ENCODE data around the gene KLHL12.
A peak's percentile ranks its signal among the peaks of the same experiment; 100 is the strongest.

Gene KLHL12

GRCh38 chr1:202926581-202927491, at the start of gene KLHL12:
TSS of gene KLHL12 (minus strand) at chr1:202927234. CDS start at chr1:202925162, 2,072 bp downstream.
- DNase-seq = peak; percentile 95 to 96

- no peak for DNase-seq
Observed at GRCh38 chr1:202976633-202977032, 49.6 kb upstream of the KLHL12 start.

GRCh38 chr1:202974856-202975255, 47.8 kb upstream of the KLHL12 start:
- no peak for DNase-seq

- DNase-seq = no peak
Observed at GRCh38 chr1:202972046-202972445, 45.0 kb upstream of the KLHL12 start.

GRCh38 chr1:202968895-202969295, 41.9 kb upstream of the KLHL12 start:
- DNase-seq = peak in 1 of 2 donors; percentile 16

GRCh38 chr1:202968351-202968750, 41.3 kb upstream of the KLHL12 start:
- DNase-seq = no peak

- peak in 1 of 2 donors; percentile 2 for DNase-seq
Observed at GRCh38 chr1:202967684-202968281, 40.7 kb upstream of the KLHL12 start.

GRCh38 chr1:202966006-202966898, 39.2 kb upstream of the KLHL12 start:
- peak in 1 of 2 donors; percentile 21 for DNase-seq

- DNase-seq = no peak
Observed at GRCh38 chr1:202965422-202965821, 38.4 kb upstream of the KLHL12 start.

GRCh38 chr1:202964791-202965410, 37.9 kb upstream of the KLHL12 start:
- DNase-seq = no peak

GRCh38 chr1:202961220-202961880, 34.3 kb upstream of the KLHL12 start:
- no peak for DNase-seq

GRCh38 chr1:202959276-202959620, 32.2 kb upstream of the KLHL12 start:
- DNase-seq = no peak

- peak in 1 of 2 donors; percentile 17 for DNase-seq
Observed at GRCh38 chr1:202958544-202959275, 31.7 kb upstream of the KLHL12 start.

- DNase-seq = peak; percentile 94 to 95
Observed at GRCh38 chr1:202957733-202958543, 30.9 kb upstream of the KLHL12 start, which contains the start of gene ADIPOR1. TSS of gene ADIPOR1 (minus strand) at chr1:202958312. CDS start at chr1:202951070, 7,242 bp downstream.

GRCh38 chr1:202956969-202957368, 29.9 kb upstream of the KLHL12 start:
- DNase-seq = no peak

GRCh38 chr1:202954057-202954745, 27.2 kb upstream of the KLHL12 start:
- DNase-seq = no peak

- DNase-seq = no peak
Observed at GRCh38 chr1:202953392-202953791, 26.4 kb upstream of the KLHL12 start.

GRCh38 chr1:202952818-202953217, 25.8 kb upstream of the KLHL12 start:
- DNase-seq = no peak

- DNase-seq = no peak
Observed at GRCh38 chr1:202952099-202952498, 25.1 kb upstream of the KLHL12 start.

GRCh38 chr1:202951437-202951836, 24.4 kb upstream of the KLHL12 start:
- DNase-seq = no peak
